Measurements from ENCODE around the gene KIF26A. TPM values are rescaled to one million over a fixed set of nuclear protein-coding genes. Genes with fewer than 3 reads are reported as not detected.

Gene KIF26A
- total and polyA plus RNA-seq, 2 donors (not counting 1 experiment from before 2014, with no cell fraction given), result 0.15 TPM; not detected in 1

- POLR2A ChIA-PET, result no interaction called here
- H3K9ac ChIP-seq (ENCODE audit: low read length), result no peak overlapping the region
- DNase-seq (no peak), ATAC-seq (ENCODE audit: low read depth) (no peak)
- H3K27me3 ChIP-seq (replicated peaks in 1 of 4; ENCODE audit: control extremely low read depth in 1 of 4, control insufficient read depth in 3 of 4, insufficient read depth in 4 of 4, low read length in 3 of 4), result peaks cover 0 to 5% (median 0%) of the 10 kb centered on the region in 4 experiments
- no peak for TF ChIP-seq EZH2 (IDR thresholded peaks at IDR 0.05; ENCODE audit: borderline replicate concordance, insufficient read depth, low read depth, low read length, poor library complexity, severe bottlenecking)
- TF ChIP-seq, protein P1, sequence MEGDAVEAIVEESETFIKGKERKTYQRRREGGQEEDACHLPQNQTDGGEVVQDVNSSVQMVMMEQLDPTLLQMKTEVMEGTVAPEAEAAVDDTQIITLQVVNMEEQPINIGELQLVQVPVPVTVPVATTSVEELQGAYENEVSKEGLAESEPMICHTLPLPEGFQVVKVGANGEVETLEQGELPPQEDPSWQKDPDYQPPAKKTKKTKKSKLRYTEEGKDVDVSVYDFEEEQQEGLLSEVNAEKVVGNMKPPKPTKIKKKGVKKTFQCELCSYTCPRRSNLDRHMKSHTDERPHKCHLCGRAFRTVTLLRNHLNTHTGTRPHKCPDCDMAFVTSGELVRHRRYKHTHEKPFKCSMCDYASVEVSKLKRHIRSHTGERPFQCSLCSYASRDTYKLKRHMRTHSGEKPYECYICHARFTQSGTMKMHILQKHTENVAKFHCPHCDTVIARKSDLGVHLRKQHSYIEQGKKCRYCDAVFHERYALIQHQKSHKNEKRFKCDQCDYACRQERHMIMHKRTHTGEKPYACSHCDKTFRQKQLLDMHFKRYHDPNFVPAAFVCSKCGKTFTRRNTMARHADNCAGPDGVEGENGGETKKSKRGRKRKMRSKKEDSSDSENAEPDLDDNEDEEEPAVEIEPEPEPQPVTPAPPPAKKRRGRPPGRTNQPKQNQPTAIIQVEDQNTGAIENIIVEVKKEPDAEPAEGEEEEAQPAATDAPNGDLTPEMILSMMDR (IDR thresholded peaks at IDR 0.05), result no peak
- intact Hi-C loops (cut with micrococcal nuclease), result no loop called here
- H3K79me2 ChIP-seq (ENCODE audit: control insufficient read depth, insufficient read depth, low read length), result no peaks in the 10 kb centered on the region
- Mint-ChIP-seq H3K27ac (no peak overlapping the region), H3K4me3 (no peak overlapping the region), H3K9me3 (ENCODE audit: insufficient read depth) (no peaks in the 10 kb centered on the region), H3K4me1 (peaks cover 7% of the 10 kb centered on the region), H3K27me3 (peaks cover 3% of the 10 kb centered on the region)
- H3K4me1 ChIP-seq (ENCODE audit: control insufficient read depth in 2 of 2, insufficient read depth in 2 of 2, low read length in 2 of 2), result peaks cover 0 to 6% of the 10 kb centered on the region in 2 donors
- no peak overlapping the region for H2AFZ ChIP-seq (ENCODE audit: insufficient read depth, low read depth, low read length, poor library complexity, severe bottlenecking)
- WGBS (ENCODE audit: insufficient coverage), result 91% methylated on average over 29 of the region's 31 CpGs
- H3K4me3 ChIP-seq (ENCODE audit: control extremely low read depth in 1 of 5, extremely low read depth in 1 of 5, insufficient read depth in 1 of 5, low read depth in 2 of 5, low read length in 4 of 5), result no peak overlapping the region
- no peaks in the 10 kb centered on the region for H3K9me3 ChIP-seq (ENCODE audit: control extremely low read depth in 1 of 3, control insufficient read depth in 2 of 3, insufficient read depth in 1 of 3, low read length in 2 of 3)
- CTCF ChIA-PET, result interaction anchor here (1.0 kb wide), 1 partner anchor 9 kb away, joined by 3 read pairs; no protein-coding TSS in a partner anchor
- no peak overlapping the region for H3K4me2 ChIP-seq (replicated peaks; ENCODE audit: low read depth, low read length, poor library complexity, severe bottlenecking)
- H3K36me3 ChIP-seq (replicated peaks in 1 of 2; ENCODE audit: control extremely low read depth in 1 of 2, control insufficient read depth in 1 of 2, extremely low read depth in 1 of 2, insufficient read depth in 2 of 2, low read length in 1 of 2), result no peaks in the 10 kb centered on the region
- no peak overlapping the region for H3K27ac ChIP-seq (ENCODE audit: low read length in 2 of 2)
- H4K20me1 ChIP-seq (ENCODE audit: control insufficient read depth, insufficient read depth, low read length, poor library complexity, severe bottlenecking), result no peaks in the 10 kb centered on the region
Measured at GRCh38 chr14:104095426-104096310, 42.7 kb upstream of the KIF26A start.

GRCh38 chr14:104096318-104096717, 42.1 kb upstream of the KIF26A start:
- intact Hi-C loops (cut with micrococcal nuclease), result no loop called here
- H3K4me1 Mint-ChIP-seq, result peaks cover 7% of the 10 kb centered on the region
- DNase-seq (no peak), ATAC-seq (ENCODE audit: low read depth) (no peak)
- Histone ChIP-seq H3K79me2 (ENCODE audit: control insufficient read depth, insufficient read depth, low read length) (no peaks in the 10 kb centered on the region), H3K4me1 (ENCODE audit: control insufficient read depth in 2 of 2, insufficient read depth in 2 of 2, low read length in 2 of 2) (peaks cover 0 to 6% of the 10 kb centered on the region in 2 donors), H4K20me1 (ENCODE audit: control insufficient read depth, insufficient read depth, low read length, poor library complexity, severe bottlenecking) (no peaks in the 10 kb centered on the region), H3K27me3 (replicated peaks in 1 of 4; ENCODE audit: control extremely low read depth in 1 of 4, control insufficient read depth in 3 of 4, insufficient read depth in 4 of 4, low read length in 3 of 4) (peaks cover 0 to 3% (median 0%) of the 10 kb centered on the region in 4 experiments), H3K27ac (ENCODE audit: low read length in 2 of 2) (no peak overlapping the region), H2AFZ (ENCODE audit: insufficient read depth, low read depth, low read length, poor library complexity, severe bottlenecking) (no peak overlapping the region), H3K9ac (ENCODE audit: low read length) (no peak overlapping the region), H3K4me3 (ENCODE audit: control extremely low read depth in 1 of 5, extremely low read depth in 1 of 5, insufficient read depth in 1 of 5, low read depth in 2 of 5, low read length in 4 of 5) (no peak overlapping the region), H3K9me3 (ENCODE audit: control extremely low read depth in 1 of 3, control insufficient read depth in 2 of 3, insufficient read depth in 1 of 3, low read length in 2 of 3) (no peaks in the 10 kb centered on the region), H3K36me3 (replicated peaks in 1 of 2; ENCODE audit: control extremely low read depth in 1 of 2, control insufficient read depth in 1 of 2, extremely low read depth in 1 of 2, insufficient read depth in 2 of 2, low read length in 1 of 2) (no peaks in the 10 kb centered on the region), H3K4me2 (replicated peaks; ENCODE audit: low read depth, low read length, poor library complexity, severe bottlenecking) (no peak overlapping the region)
- H3K4me3 Mint-ChIP-seq, result no peak overlapping the region
- CTCF ChIA-PET, result interaction anchor here (0.8 to 1.0 kb wide), 2 partner anchors 9 to 10 kb away, joined by 3 read pairs; no protein-coding TSS in a partner anchor
- H3K27ac Mint-ChIP-seq, result no peak overlapping the region
- no peak for TF ChIP-seq EZH2 (IDR thresholded peaks at IDR 0.05; ENCODE audit: borderline replicate concordance, insufficient read depth, low read depth, low read length, poor library complexity, severe bottlenecking)
- TF ChIP-seq, protein P1 (IDR thresholded peaks at IDR 0.05), result no peak
- WGBS (ENCODE audit: insufficient coverage), result 84% methylated on average over 13 of the region's 14 CpGs
- no peaks in the 10 kb centered on the region for H3K9me3 Mint-ChIP-seq (ENCODE audit: insufficient read depth)
- H3K27me3 Mint-ChIP-seq, result peaks cover 3% of the 10 kb centered on the region
- POLR2A ChIA-PET, result no interaction called here
